ENCODE measurements around the gene CLDN5. TPM values are rescaled to one million over a fixed set of nuclear protein-coding genes. Genes with fewer than 3 reads are reported as not detected.

CLDN5 gene
- total RNA-seq, 1 experiment from 2014 or later, result not detected

GRCh38 chr22:19480789-19481188 is 43.4 kb downstream of the CLDN5 start:
- Histone ChIP-seq H3K27me3 (no peaks in the 10 kb centered on the region), H3K36me3 (peaks cover 45% of the 10 kb centered on the region), H3K4me3 (peak overlapping the region; percentile 71), H3K9me3 (no peaks in the 10 kb centered on the region)
- no peak for DNase-seq

- peaks cover 47% of the 10 kb centered on the region for H3K36me3 ChIP-seq
- no peaks in the 10 kb centered on the region for H3K9me3 ChIP-seq
- no peaks in the 10 kb centered on the region for H3K27me3 ChIP-seq
- peak overlapping the region; percentile 71 for H3K4me3 ChIP-seq
- DNase-seq, result no peak
Observed at GRCh38 chr22:19480173-19480568, 44.0 kb downstream of the CLDN5 start.

- Histone ChIP-seq H3K36me3 (peaks cover 50% of the 10 kb centered on the region), H3K27me3 (no peaks in the 10 kb centered on the region)
Observed at GRCh38 chr22:19479355-19480172, 44.6 kb downstream of the CLDN5 start, which contains the start of gene CDC45. TSS of gene CDC45 (plus strand) at chr22:19479920. CDS start at chr22:19479969, 49 bp downstream.

GRCh38 chr22:19478901-19479354 is 45.3 kb downstream of the CLDN5 start, which contains the start of gene UFD1:
TSS of gene UFD1 (minus strand) at chr22:19479193. CDS start at chr22:19479085, 108 bp downstream.
- peak; percentile 91 for DNase-seq
- peak within 1 kb of the TSS; percentile 71 for H3K4me3 ChIP-seq
- H3K27me3 ChIP-seq, result no peaks in the 10 kb centered on the region
- H3K36me3 ChIP-seq, result peaks cover 50% of the 10 kb centered on the region
- no peaks in the 10 kb centered on the region for H3K9me3 ChIP-seq

More at GRCh38 chr22:19479355-19480172, 44.6 kb downstream of the CLDN5 start, which contains the start of gene CDC45:
- peak; percentile 97 for DNase-seq
- H3K4me3 ChIP-seq, result peak within 1 kb of the TSS; percentile 71
- no peaks in the 10 kb centered on the region for H3K9me3 ChIP-seq

GRCh38 chr22:19478045-19478900 is 45.9 kb downstream of the CLDN5 start:
- peaks cover 50% of the 10 kb centered on the region for H3K36me3 ChIP-seq

DNA sequence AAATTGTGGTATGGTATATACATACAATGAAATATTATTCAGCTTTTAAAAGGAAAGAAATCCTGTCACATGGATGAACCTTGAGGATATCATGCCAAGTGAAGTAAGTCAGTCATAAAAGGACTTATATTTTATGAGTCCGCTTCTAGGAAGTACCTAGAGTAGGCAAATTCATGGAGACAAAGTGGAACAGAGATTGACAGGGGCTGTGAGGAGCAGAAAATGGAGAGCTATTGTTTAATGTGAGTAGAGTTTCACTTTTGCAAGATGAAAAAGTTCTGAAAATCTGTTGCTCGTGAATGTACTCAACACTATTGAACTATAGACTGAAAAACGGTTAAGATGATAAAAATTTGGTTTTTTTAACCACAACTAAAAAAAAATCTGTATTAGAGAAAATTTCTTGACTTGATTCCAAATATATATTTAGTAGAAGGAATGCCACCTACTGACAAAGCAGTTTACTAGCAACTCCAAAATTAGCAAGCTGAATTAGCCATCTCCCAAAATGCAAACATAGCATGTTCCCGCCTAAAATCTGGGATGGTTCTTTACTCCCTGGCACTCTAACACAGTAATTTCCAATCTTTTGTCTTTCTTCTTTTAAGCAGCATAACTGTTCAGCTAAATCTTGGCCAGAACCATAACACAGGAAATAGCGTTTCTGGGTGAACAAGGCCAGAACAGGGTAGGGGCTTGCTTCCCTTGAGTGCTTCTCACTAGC is 46.7 kb downstream of the CLDN5 start:
- H3K9me3 ChIP-seq, result no peaks in the 10 kb centered on the region
- peaks cover 56% of the 10 kb centered on the region for H3K36me3 ChIP-seq
- no peaks in the 10 kb centered on the region for H3K27me3 ChIP-seq
- peak overlapping the region; percentile 71 for H3K4me3 ChIP-seq
- no peak for DNase-seq

More at GRCh38 chr22:19478045-19478900, 45.9 kb downstream of the CLDN5 start:
- DNase-seq, result no peak
- H3K27me3 ChIP-seq, result no peaks in the 10 kb centered on the region
- H3K4me3 ChIP-seq, result peak overlapping the region; percentile 71
- H3K9me3 ChIP-seq, result no peaks in the 10 kb centered on the region

GRCh38 chr22:19476023-19476422 is 48.2 kb downstream of the CLDN5 start:
- no peaks in the 10 kb centered on the region for H3K27me3 ChIP-seq
- H3K4me3 ChIP-seq, result no peak overlapping the region
- H3K36me3 ChIP-seq, result peaks cover 60% of the 10 kb centered on the region
- DNase-seq, result no peak
- H3K9me3 ChIP-seq, result no peaks in the 10 kb centered on the region

DNA sequence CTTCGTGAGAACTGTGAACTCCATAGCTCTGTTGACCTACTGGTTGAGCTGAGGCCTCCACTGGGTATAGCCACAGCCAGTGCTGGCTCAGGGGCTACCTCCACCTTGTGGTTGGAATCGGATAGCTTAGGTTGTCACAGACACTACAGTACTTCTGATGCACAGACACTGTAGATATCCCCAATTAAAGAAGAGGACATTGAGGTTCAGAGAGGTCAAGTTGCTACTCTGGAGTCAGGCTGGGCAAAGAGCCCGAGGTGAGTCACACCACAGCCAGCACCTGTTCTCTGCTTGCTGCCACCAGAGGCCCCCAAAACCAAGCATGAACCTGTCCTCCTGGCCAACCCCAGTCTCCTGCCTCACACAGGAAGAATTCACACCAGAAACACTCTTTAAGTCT is 50.6 kb downstream of the CLDN5 start:
- H3K36me3 ChIP-seq, result peaks cover 71% of the 10 kb centered on the region
- DNase-seq, result peak; percentile 49
- H3K4me3 ChIP-seq, result no peak overlapping the region
- no peaks in the 10 kb centered on the region for H3K9me3 ChIP-seq
- H3K27me3 ChIP-seq, result no peaks in the 10 kb centered on the region

Other genes with a start within 250 kb of the CLDN5 start
- 0.62 and 1.5 TPM in 2 replicates for gene CLTCL1, start 232.7 kb downstream of the CLDN5 start, total RNA-seq (2014; rRNA removed; shearing (Covaris generic); ENCODE audit: low replicate concordance)
- gene HIRA, start 92.7 kb downstream of the CLDN5 start, total RNA-seq (2014; rRNA removed; shearing (Covaris generic); ENCODE audit: low replicate concordance), result 19.8 and 22.1 TPM in 2 replicates
- gene MRPL40, start 91.9 kb downstream of the CLDN5 start, total RNA-seq (2014; rRNA removed; shearing (Covaris generic); ENCODE audit: low replicate concordance), result 56.2 and 80.2 TPM in 2 replicates
- 33.0 and 38.7 TPM in 2 replicates for gene C22orf39, start 76.7 kb downstream of the CLDN5 start, total RNA-seq (2014; rRNA removed; shearing (Covaris generic); ENCODE audit: low replicate concordance)
- gene UFD1, start 45.2 kb downstream of the CLDN5 start, total RNA-seq (2014; rRNA removed; shearing (Covaris generic); ENCODE audit: low replicate concordance), result 128 and 161 TPM in 2 replicates
- 81.8 and 89.1 TPM in 2 replicates for gene CDC45, start 44.5 kb downstream of the CLDN5 start, total RNA-seq (2014; rRNA removed; shearing (Covaris generic); ENCODE audit: low replicate concordance)
- gene SEPTIN5, start 190.1 kb upstream of the CLDN5 start, total RNA-seq (2014; rRNA removed; shearing (Covaris generic); ENCODE audit: low replicate concordance), result 18.9 and 30.7 TPM in 2 replicates
- gene GP1BB, start 199.1 kb upstream of the CLDN5 start, total RNA-seq (2014; rRNA removed; shearing (Covaris generic); ENCODE audit: low replicate concordance), result 3.5 and 15.9 TPM in 2 replicates
- gene TBX1, start 236.4 kb upstream of the CLDN5 start, total RNA-seq (2014; rRNA removed; shearing (Covaris generic); ENCODE audit: low replicate concordance), result 16.3 and 16.5 TPM in 2 replicates